GM18907 (cell line): ENCODE results near the gene DNAAF5.

Experiments
- ATAC-seq: cut with Tn5 transposase; IDR thresholded peaks from one replicate; pipeline ENCODE4 v1.9.1; 2021; ENCODE audit warnings: mild to moderate bottlenecking, moderate library complexity; ENCODE audit not compliant: unreplicated experiment

The DNAAF5 gene

GRCh38 chr7:706721-707120 lies 19.8 kb upstream of the DNAAF5 start:
- ATAC-seq: no peak

GRCh38 chr7:707296-708000 lies 19.1 kb upstream of the DNAAF5 start:
- ATAC-seq: no peak

- no peak for ATAC-seq
These were observed 16.3 kb upstream of the DNAAF5 start for GRCh38 chr7:710161-710560.

GRCh38 chr7:711093-711921 lies 15.2 kb upstream of the DNAAF5 start:
- ATAC-seq: no peak

GRCh38 chr7:711922-712380 lies 14.5 kb upstream of the DNAAF5 start:
- no peak for ATAC-seq

DNA sequence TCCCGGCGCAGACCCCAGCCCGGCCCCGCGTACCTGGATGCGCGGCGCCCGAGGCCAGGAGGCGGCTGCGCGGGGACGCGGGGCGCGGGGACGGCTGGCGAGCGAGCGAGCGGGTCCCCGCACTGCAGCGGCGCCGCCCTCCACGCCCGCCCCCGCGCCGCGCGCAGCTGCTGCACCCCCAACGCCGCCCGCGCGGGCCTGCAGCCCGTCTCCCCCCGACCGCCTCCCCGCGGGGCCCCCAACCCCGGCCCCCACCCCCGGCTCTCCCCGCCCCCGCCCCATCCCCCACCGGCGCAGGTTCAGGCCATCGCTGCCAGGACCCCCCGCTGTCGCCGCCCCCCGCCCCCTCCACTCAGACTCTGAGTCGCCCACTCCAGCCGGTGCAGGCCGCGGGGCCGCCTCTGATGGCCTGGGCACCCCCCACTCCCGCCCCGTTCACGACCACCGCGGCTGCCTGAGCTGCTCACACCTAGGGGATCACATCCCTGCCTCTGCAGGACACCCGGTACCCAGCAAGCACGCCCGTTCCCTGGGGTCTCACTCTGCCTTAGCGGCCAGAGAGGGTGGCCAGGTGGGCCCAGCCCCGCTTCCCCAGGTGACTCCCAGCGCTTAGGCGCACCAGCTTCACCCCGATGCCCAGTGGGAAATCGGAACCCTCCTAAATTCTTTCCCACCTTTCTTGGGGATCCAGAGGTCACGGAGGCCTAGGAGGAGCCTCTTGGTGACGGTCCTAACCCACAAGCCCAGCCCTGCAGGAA lies 13.9 kb upstream of the DNAAF5 start:
- ATAC-seq: no peak

DNA sequence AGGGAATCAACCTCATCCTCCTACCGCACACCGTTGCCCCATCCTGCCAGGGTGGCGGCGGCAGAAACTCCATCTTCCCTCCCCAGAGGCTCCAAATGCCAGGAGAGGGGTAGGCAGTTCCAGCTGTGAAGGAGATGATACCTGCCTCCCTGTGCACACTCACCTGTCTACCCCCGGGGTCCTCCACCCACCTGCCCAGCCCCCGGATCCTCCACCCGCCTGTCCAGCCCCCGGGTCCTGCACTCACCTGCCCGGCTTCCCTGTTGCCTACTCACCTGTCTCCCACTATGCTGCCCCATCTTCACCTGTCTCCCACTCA lies 13.4 kb upstream of the DNAAF5 start:
- no peak for ATAC-seq

DNA sequence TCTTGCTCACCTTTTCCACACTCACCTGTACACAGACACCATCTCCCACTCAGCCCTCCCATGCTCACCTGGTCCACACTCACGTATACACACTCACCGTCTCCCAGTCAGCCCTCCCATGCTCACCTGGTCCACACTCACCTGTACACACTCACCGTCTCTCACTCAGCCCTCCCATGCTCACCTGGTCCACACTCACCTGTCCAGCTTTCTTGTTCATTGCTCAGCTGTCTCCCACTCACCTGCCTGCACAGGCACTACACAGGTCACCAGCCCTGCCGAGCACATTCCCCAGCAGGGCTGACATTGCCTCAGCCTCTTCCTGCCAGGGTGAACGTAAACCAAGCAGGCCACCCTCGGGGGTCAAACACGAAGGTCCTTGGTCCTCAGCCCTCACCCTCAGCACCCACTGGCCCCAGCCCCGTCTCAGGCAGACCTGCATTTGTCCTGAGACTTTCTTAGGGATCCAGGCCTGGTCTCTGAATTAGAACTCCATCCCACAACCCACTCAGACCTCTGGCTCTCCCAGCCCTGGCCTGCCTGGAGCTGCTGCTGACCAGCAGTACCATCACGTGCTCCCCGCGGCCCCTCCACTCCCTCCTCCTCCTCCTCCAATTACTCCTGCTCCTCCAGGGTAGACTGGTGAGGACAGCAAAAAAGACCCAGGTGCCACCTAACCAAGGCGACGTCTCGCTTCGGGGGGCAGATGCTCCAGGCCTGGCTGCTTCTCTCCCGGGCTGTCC lies 12.8 kb upstream of the DNAAF5 start:
- ATAC-seq: no peak

DNA sequence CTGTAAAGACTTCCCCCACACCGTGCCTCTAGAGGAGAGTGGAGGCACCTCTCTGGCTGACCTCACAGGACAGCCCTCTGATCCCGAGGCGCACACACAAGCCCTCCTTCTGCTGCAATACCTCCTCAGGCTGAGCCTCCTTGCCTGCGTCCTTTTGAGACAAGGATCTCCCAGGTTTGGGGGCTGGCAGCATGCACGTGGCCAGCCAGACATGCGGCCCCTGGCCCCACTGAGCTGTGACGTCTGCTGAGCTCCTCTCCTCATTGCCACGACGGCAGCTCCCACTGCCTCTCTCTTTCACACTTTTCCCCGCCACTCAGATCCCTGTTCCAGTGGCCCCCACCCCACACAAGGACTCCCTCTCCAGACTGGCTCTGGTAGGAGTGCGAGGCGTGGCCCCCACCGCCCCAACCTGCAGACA lies 12.2 kb upstream of the DNAAF5 start:
- no peak for ATAC-seq

GRCh38 chr7:716222-716621 lies 10.3 kb upstream of the DNAAF5 start:
- no peak for ATAC-seq

GRCh38 chr7:716636-717035 lies 9.9 kb upstream of the DNAAF5 start:
- ATAC-seq: no peak

- no peak for ATAC-seq
These were observed 4.8 kb upstream of the DNAAF5 start for GRCh38 chr7:721619-722248.

DNA sequence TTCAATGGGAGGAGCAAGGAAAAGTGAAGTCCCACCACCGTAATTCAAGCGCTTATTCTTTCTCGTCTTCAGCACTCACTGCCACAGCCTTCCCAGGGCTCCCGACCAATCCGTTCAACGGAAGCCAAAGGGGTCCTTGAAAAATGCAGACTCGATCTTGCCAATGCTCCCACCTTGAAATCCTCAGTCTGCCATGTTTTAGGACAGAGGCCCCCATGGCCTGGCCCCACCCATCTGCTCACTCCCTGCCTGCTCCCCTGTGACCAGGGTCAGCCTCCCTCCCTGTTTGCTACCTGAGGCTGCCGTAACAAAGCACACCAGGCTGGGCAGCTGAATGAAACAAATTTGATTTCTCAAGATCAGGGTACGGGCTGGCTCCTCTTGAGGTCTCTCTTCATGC lies 3.0 kb upstream of the DNAAF5 start:
- ATAC-seq: no peak

DNA sequence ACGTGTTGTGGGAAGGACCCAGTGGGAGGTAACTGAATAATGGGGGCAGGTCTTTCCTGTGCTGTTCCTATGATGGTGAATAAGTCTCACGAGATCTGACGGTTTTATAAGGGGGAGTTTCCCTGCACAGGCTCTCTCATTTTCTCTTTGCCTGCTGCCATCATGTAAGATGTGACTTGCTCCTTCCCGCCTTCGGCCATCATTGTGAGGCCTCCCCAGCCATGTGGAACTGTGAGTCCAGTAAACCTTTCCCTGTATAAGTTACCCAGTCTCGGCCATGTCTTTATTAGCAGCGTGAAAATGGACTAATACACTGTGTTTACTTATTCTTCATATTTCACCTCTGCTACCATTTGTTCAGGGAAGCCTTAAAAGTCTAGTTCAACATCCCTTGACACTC lies 2.2 kb upstream of the DNAAF5 start:
- no peak for ATAC-seq

DNA sequence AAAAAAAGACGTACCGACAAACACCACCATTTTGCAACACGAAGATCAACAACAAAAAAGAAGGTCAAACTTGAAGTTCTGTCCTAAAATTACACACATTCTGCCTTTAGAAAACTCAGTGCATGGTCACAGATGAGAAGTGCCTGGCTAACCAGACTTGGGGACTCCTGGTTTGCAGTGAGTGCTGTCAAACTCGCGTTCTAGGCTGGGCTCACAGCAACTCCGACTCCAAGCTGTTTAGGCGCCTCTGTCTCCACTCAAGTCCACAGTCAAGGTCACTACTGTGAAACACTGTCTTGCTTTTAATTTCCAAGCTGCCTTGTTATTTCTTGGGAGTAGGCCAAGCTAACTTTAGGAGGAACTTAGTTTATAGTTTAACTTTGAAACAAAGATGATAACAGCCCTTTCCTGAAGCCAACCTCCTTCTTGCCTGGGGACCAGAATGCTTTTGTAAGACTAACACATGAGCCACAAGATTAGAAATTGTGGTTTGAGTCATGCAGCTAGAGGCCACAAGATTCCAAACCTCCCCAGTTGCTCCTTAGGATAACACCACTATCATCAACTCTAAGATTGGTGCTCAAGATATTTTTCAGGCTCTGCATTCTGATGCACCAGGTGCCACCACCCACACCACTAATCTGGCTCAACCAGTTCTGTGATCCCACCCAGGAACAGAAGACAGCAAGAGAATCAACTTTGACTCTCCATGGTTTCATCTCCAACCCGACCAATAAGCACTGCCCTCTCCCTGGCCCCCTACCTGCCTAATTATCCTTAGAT lies 1.1 kb upstream of the DNAAF5 start:
- ATAC-seq: no peak

DNA sequence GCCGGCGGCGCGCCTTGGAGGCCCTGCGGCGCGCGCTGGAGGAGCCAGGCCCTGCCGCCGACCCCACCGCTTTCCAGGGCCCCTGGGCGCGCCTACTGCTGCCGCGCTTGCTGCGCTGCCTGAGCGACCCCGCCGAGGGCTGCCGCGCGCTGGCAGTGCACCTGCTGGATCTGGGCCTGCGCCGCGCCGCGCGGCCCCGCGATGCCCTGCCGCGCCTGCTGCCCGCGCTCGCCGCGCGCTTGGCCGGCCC lies 280 bp downstream of the DNAAF5 start:
- ATAC-seq: peak; percentile 32

- ATAC-seq: peak; percentile 38
These were observed 756 bp downstream of the DNAAF5 start, which contains the start of gene PRKAR1B for GRCh38 chr7:727104-727805. TSS of gene PRKAR1B (minus strand) at chr7:727281. CDS start at chr7:711505, 15,776 bp downstream.

DNA sequence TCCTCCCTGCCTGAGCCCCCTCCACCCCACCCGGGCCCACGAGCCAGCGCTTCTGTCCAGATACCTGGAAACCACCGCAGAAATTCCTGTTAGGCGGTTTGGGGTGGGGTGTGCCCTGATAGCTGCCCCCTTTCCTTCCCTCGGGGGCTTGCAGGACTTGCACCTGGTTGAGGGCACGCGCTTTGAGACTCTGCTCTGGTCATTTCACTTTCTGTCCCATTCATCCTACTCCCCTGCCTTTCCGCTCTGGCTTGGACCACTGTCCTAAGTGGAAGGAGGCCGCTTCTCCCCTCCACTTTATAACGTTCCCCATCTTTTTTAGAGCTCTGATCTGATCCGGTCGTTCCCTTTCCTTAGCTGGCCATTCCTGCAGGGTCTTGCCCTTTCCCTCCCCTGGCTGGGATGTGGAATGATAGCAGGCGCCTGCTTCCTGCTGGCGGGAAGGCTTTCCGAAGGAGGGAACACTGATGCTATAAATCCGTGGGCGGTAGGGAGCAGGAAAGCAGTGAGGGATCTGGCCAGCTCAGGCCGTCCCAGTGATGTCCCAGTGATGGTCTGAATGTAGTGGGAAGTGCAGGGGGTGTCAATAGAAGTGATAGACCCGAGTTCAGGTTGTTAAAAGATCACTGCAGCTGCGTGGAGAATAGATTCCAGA lies 1.4 kb downstream of the DNAAF5 start:
- ATAC-seq: no peak

- ATAC-seq: no peak
These were observed 2.1 kb downstream of the DNAAF5 start for GRCh38 chr7:728602-729001.
